Gastrocnemius medialis (tissue), 4 donors: ENCODE data around the gene TMEM52. TPM values are rescaled to one million over a fixed set of nuclear protein-coding genes. Genes with fewer than 3 reads are reported as not detected.

Source experiments
- ATAC-seq, 2 donors: fragments of 150-250 bp; one replicate each; pipeline ENCODE4 v1.9.1; 2016
- DNase-seq, 2 donors: peaks; one replicate each; pipeline ENCODE4 v3.0.0-alpha.2; 2019
- H3K27ac ChIP-seq, 4 donors: fragments of 200-600 bp; sonication (generic); 1 replicate in 1 of 4; 2 replicates in 3 of 4; pipeline ENCODE4 v1.5.1; 2016 to 2018; ENCODE audit warnings: mild to moderate bottlenecking in 2 of 4, moderate library complexity in 1 of 4
- H3K27me3 ChIP-seq, 3 donors: fragments of 200-600 bp; sonication (generic) in 2 of 3; 1 replicate in 1 of 3; 2 replicates in 2 of 3; pipeline versions ENCODE4 v1.5.1 to v1.6.0; 2016 to 2019; ENCODE audit warnings: mild to moderate bottlenecking in 1 of 3, moderate library complexity in 1 of 3
- H3K36me3 ChIP-seq, 2 donors: fragments of 200-600 bp; sonication (generic) in 1 of 2; one replicate each; pipeline ENCODE4 v1.5.1; 2017 to 2018
- H3K4me1 ChIP-seq, 2 donors: fragments of 200-600 bp; sonication (generic) in 1 of 2; one replicate each; pipeline ENCODE4 v1.5.1; 2016 to 2017; ENCODE audit warnings: mild to moderate bottlenecking in 2 of 2
- H3K4me3 ChIP-seq, 4 donors: fragments of 200-600 bp; sonication (generic) in 3 of 4; 1 replicate in 1 of 4; 2 replicates in 3 of 4; pipeline ENCODE4 v1.5.1; 2016 to 2019; ENCODE audit warnings: mild to moderate bottlenecking in 2 of 4
- H3K9me3 ChIP-seq, 3 donors: fragments of 200-600 bp; sonication (generic) in 2 of 3; 1 replicate in 1 of 3; 2 replicates in 2 of 3; pipeline ENCODE4 v1.5.1; 2016 to 2019
- CTCF ChIP-seq, 5 experiments: fragments of 450-650 bp in 3 of 5; fragments of 200-600 bp in 2 of 5; sonication (generic) in 2 of 5; IDR thresholded peaks in 4 of 5; conservative IDR thresholded peaks in 1 of 5; 1 replicate in 4 of 5; 2 replicates in 1 of 5; pipeline ENCODE4 v1.5.1; 2016 to 2019; ENCODE audit warnings: antibody characterized with exemption in 5 of 5, mild to moderate bottlenecking in 3 of 5, moderate library complexity in 3 of 5
- POLR2A ChIP-seq, 2 donors: fragments of 450-650 bp; IDR thresholded peaks; one replicate each; pipeline ENCODE4 v1.6.1; 2017; ENCODE audit warnings: antibody characterized with exemption in 2 of 2, mild to moderate bottlenecking in 2 of 2, moderate library complexity in 2 of 2
- in situ Hi-C, 4 donors: fragments of 200-750 bp; cut with MboI; loops; one replicate each; pipeline versions ENCODE4 v1.15.0 to v1.8.0; 2017; ENCODE audit warnings: low sequenced_read_pairs in 4 of 4
- intact Hi-C: fragments of 100-400 bp; cut with DNase I; formaldehyde crosslinking; loops from one replicate; pipeline ENCODE4 v1.15.1; 2023; ENCODE audit warnings: low total_unique reads
- total RNA-seq, 4 donors: library from RNA; depleted of rRNA; stranded (reverse); fragments of >200 nt; gene quantifications; one replicate each; pipeline versions ENCODE4 v1.1.0 to v1.2.3, GENCODE V29; 2016

TMEM52 gene
- total RNA-seq, 4 donors from 2014 or later, result 43.3 to 155 (median 67.2) TPM

- intact Hi-C loops (loop anchor here (10.0 kb wide), 1 partner anchor 285 kb away; the partner anchor contains the start of gene FAAP20), in situ Hi-C loops (no loop called here)
- DNase-seq, result no peak
- H3K4me3 ChIP-seq, result peak overlapping the region in 3 of 4 donors; percentile 53 to 72 (median 62)
- H3K36me3 ChIP-seq, result no peaks in the 10 kb centered on the region
- peak overlapping the region; percentile 89 to 96 (median 92) for H3K27ac ChIP-seq
- no peaks in the 10 kb centered on the region for H3K9me3 ChIP-seq
- no peak for ATAC-seq
- TF ChIP-seq CTCF (IDR thresholded peaks at IDR 0.05 in 4 of 5, conservative IDR thresholded peaks at IDR 0.05 in 1 of 5) (no peak), POLR2A (IDR thresholded peaks at IDR 0.05) (no peak)
- peaks cover 17 to 31% of the 10 kb centered on the region in 2 donors for H3K4me1 ChIP-seq
- no peaks in the 10 kb centered on the region for H3K27me3 ChIP-seq
Observed at GRCh38 chr1:1910033-1910465, 9.0 kb downstream of the TMEM52 start.

- intact Hi-C loops (loop anchor here (2.0 kb wide), 1 partner anchor 132 kb away; no protein-coding TSS in a partner anchor), in situ Hi-C loops (loop anchor here in 2 of 4 donors (10.0 kb wide), 2 partner anchors 64 to 144 kb away; no protein-coding TSS in a partner anchor)
- H3K27me3 ChIP-seq, result no peaks in the 10 kb centered on the region
- DNase-seq (no peak), ATAC-seq (peak; percentile 31 to 39)
- no peaks in the 10 kb centered on the region for H3K36me3 ChIP-seq
- H3K27ac ChIP-seq, result peak overlapping the region; percentile 89 to 96 (median 92)
- TF ChIP-seq CTCF (IDR thresholded peaks at IDR 0.05 in 4 of 5, conservative IDR thresholded peaks at IDR 0.05 in 1 of 5) (no peak), POLR2A (IDR thresholded peaks at IDR 0.05) (no peak)
- peaks cover 8 to 18% of the 10 kb centered on the region in 2 donors for H3K4me1 ChIP-seq
- no peaks in the 10 kb centered on the region for H3K9me3 ChIP-seq
- peak overlapping the region; percentile 57 to 84 (median 71) for H3K4me3 ChIP-seq
Observed at GRCh38 chr1:1908506-1908791, 10.6 kb downstream of the TMEM52 start.

GRCh38 chr1:1907098-1907736 is 11.9 kb downstream of the TMEM52 start:
- TF ChIP-seq POLR2A (IDR thresholded peaks at IDR 0.05) (no peak), CTCF (IDR thresholded peaks at IDR 0.05 in 4 of 5, conservative IDR thresholded peaks at IDR 0.05 in 1 of 5) (no peak)
- DNase-seq, result no peak
- H3K36me3 ChIP-seq, result no peaks in the 10 kb centered on the region
- no peaks in the 10 kb centered on the region for H3K27me3 ChIP-seq
- no peaks in the 10 kb centered on the region for H3K9me3 ChIP-seq
- ATAC-seq, result no peak
- intact Hi-C loops, result loop anchor here (2.0 kb wide), 1 partner anchor 154 kb away; no protein-coding TSS in a partner anchor
- peaks cover 8 to 18% of the 10 kb centered on the region in 2 donors for H3K4me1 ChIP-seq
- peak overlapping the region in 2 of 4 donors; percentile 75 to 89 for H3K27ac ChIP-seq
- H3K4me3 ChIP-seq, result no peak overlapping the region
- in situ Hi-C loops, result loop anchor here in 2 of 4 donors (10.0 kb wide), 2 partner anchors 62 to 142 kb away; no protein-coding TSS in a partner anchor

- peak overlapping the region; percentile 4 to 75 (median 64) for H3K27ac ChIP-seq
- peak; percentile 79 to 84 for DNase-seq
- no peaks in the 10 kb centered on the region for H3K27me3 ChIP-seq
- ATAC-seq, result peak; percentile 62 to 71
- intact Hi-C loops, result loop anchor here (1.0 to 2.0 kb wide), 2 partner anchors 48 to 154 kb away; no protein-coding TSS in a partner anchor
- no peaks in the 10 kb centered on the region for H3K36me3 ChIP-seq
- no peak overlapping the region for H3K4me3 ChIP-seq
- in situ Hi-C loops, result loop anchor here in 2 of 4 donors (10.0 kb wide), 2 partner anchors 62 to 142 kb away; no protein-coding TSS in a partner anchor
- H3K4me1 ChIP-seq, result peaks cover 8 to 18% of the 10 kb centered on the region in 2 donors
- H3K9me3 ChIP-seq, result no peaks in the 10 kb centered on the region
- TF ChIP-seq POLR2A (IDR thresholded peaks at IDR 0.05), result no peak
- TF ChIP-seq CTCF (IDR thresholded peaks at IDR 0.05 in 4 of 5, conservative IDR thresholded peaks at IDR 0.05 in 1 of 5), result peak; percentile 88 to 94 (median 93)
Observed at GRCh38 chr1:1906185-1907097, 12.6 kb downstream of the TMEM52 start.
